ENCODE results near the gene KIT.
A peak's percentile ranks its signal among the peaks of the same experiment; 100 is the strongest.

KIT gene

GRCh38 chr4:54677853-54678650, 20.3 kb downstream of the KIT start:
- TF ChIP-seq FOXP2 (optimal IDR thresholded peaks at IDR 0.05; ENCODE audit: control extremely low read depth, extremely low read length, insufficient read depth) (peak; percentile 74), EZH2 (IDR thresholded peaks at IDR 0.05) (no peak), POLR2AphosphoS5 (IDR thresholded peaks at IDR 0.05; ENCODE audit: borderline replicate concordance, low read depth, low read length) (peak; percentile 76; the same call in 1 of the 2 replicates)
- Histone ChIP-seq H3K36me3 (ENCODE audit: insufficient read depth, low read length) (0 out of 2 replicates have a peak, but pooled peaks cover 5% of the 10 kb centered on the region), H3K27ac (peak overlapping the region; percentile 100), H3K4me3 (peak overlapping the region; percentile 74), H3K9me3 (ENCODE audit: low read depth, low read length) (peaks cover 4% of the 10 kb centered on the region; the same call in 1 of the 2 replicates), H3K9ac (ENCODE audit: insufficient read length) (peak overlapping the region; percentile 77)
- peak; percentile 98 for DNase-seq (ENCODE audit: low read depth, low spot score)

- H3K4me3 ChIP-seq, result peak overlapping the region; percentile 74
- no peak for TF ChIP-seq POLR2AphosphoS5 (IDR thresholded peaks at IDR 0.05; ENCODE audit: borderline replicate concordance, low read depth, low read length)
- no peak for TF ChIP-seq FOXP2 (optimal IDR thresholded peaks at IDR 0.05; ENCODE audit: control extremely low read depth, extremely low read length, insufficient read depth)
- TF ChIP-seq EZH2 (IDR thresholded peaks at IDR 0.05), result no peak
- no peak for DNase-seq (ENCODE audit: low read depth, low spot score)
These were observed 21.1 kb downstream of the KIT start for GRCh38 chr4:54678826-54679225.

GRCh38 chr4:54679813-54680212, 22.1 kb downstream of the KIT start:
- DNase-seq (ENCODE audit: low read depth, low spot score), result no peak
- Histone ChIP-seq H3K9me3 (ENCODE audit: low read depth, low read length) (no peaks in the 10 kb centered on the region), H3K27ac (peak overlapping the region; percentile 100), H3K36me3 (ENCODE audit: insufficient read depth, low read length) (no peaks in the 10 kb centered on the region), H3K4me3 (peak overlapping the region; percentile 74), H3K9ac (ENCODE audit: insufficient read length) (peak overlapping the region; percentile 77)
- TF ChIP-seq EZH2 (IDR thresholded peaks at IDR 0.05) (no peak), POLR2AphosphoS5 (IDR thresholded peaks at IDR 0.05; ENCODE audit: borderline replicate concordance, low read depth, low read length) (no peak), FOXP2 (optimal IDR thresholded peaks at IDR 0.05; ENCODE audit: control extremely low read depth, extremely low read length, insufficient read depth) (no peak)

More at GRCh38 chr4:54678826-54679225, 21.1 kb downstream of the KIT start:
- Histone ChIP-seq H3K36me3 (ENCODE audit: insufficient read depth, low read length) (no peaks in the 10 kb centered on the region), H3K9ac (ENCODE audit: insufficient read length) (peak overlapping the region; percentile 77), H3K9me3 (ENCODE audit: low read depth, low read length) (no peaks in the 10 kb centered on the region), H3K27ac (peak overlapping the region; percentile 100)

GRCh38 chr4:54683616-54684346, 26.0 kb downstream of the KIT start:
- 0 out of 2 replicates have a peak, but pooled peaks cover 6% of the 10 kb centered on the region for H3K36me3 ChIP-seq (ENCODE audit: insufficient read depth, low read length)
- no peaks in the 10 kb centered on the region for H3K9me3 ChIP-seq (ENCODE audit: low read depth, low read length)
- TF ChIP-seq EZH2 (IDR thresholded peaks at IDR 0.05) (no peak), FOXP2 (optimal IDR thresholded peaks at IDR 0.05; ENCODE audit: control extremely low read depth, extremely low read length, insufficient read depth) (no peak)
- no peak overlapping the region for H3K4me3 ChIP-seq
- H3K27ac ChIP-seq, result no peak overlapping the region
- no peak overlapping the region for H3K9ac ChIP-seq (ENCODE audit: insufficient read length)
- DNase-seq (ENCODE audit: low read depth, low spot score), result no peak

GRCh38 chr4:54685810-54686209, 28.1 kb downstream of the KIT start:
- H3K9me3 ChIP-seq (ENCODE audit: low read depth, low read length), result no peaks in the 10 kb centered on the region
- no peak overlapping the region for H3K9ac ChIP-seq (ENCODE audit: insufficient read length)
- H3K4me3 ChIP-seq, result no peak overlapping the region
- TF ChIP-seq EZH2 (IDR thresholded peaks at IDR 0.05) (no peak), FOXP2 (optimal IDR thresholded peaks at IDR 0.05; ENCODE audit: control extremely low read depth, extremely low read length, insufficient read depth) (no peak), POLR2AphosphoS5 (IDR thresholded peaks at IDR 0.05; ENCODE audit: borderline replicate concordance, low read depth, low read length) (no peak)
- H3K27ac ChIP-seq, result no peak overlapping the region
- DNase-seq (ENCODE audit: low read depth, low spot score), result no peak
- 0 out of 2 replicates have a peak, but pooled peaks cover 6% of the 10 kb centered on the region for H3K36me3 ChIP-seq (ENCODE audit: insufficient read depth, low read length)

GRCh38 chr4:54687887-54688841, 30.4 kb downstream of the KIT start:
- Histone ChIP-seq H3K36me3 (ENCODE audit: insufficient read depth, low read length) (0 out of 2 replicates have a peak, but pooled peaks cover 6% of the 10 kb centered on the region), H3K9me3 (ENCODE audit: low read depth, low read length) (no peaks in the 10 kb centered on the region), H3K4me3 (no peak overlapping the region), H3K9ac (ENCODE audit: insufficient read length) (no peak overlapping the region), H3K27ac (no peak overlapping the region)
- no peak for TF ChIP-seq POLR2AphosphoS5 (IDR thresholded peaks at IDR 0.05; ENCODE audit: borderline replicate concordance, low read depth, low read length)
- TF ChIP-seq FOXP2 (optimal IDR thresholded peaks at IDR 0.05; ENCODE audit: control extremely low read depth, extremely low read length, insufficient read depth), result no peak
- TF ChIP-seq EZH2 (IDR thresholded peaks at IDR 0.05), result no peak
- no peak for DNase-seq (ENCODE audit: low read depth, low spot score)

- TF ChIP-seq POLR2AphosphoS5 (IDR thresholded peaks at IDR 0.05; ENCODE audit: borderline replicate concordance, low read depth, low read length) (no peak), EZH2 (IDR thresholded peaks at IDR 0.05) (no peak), FOXP2 (optimal IDR thresholded peaks at IDR 0.05; ENCODE audit: control extremely low read depth, extremely low read length, insufficient read depth) (no peak)
- H3K9ac ChIP-seq (ENCODE audit: insufficient read length), result no peak overlapping the region
- no peak overlapping the region for H3K27ac ChIP-seq
- no peaks in the 10 kb centered on the region for H3K9me3 ChIP-seq (ENCODE audit: low read depth, low read length)
- H3K36me3 ChIP-seq (ENCODE audit: insufficient read depth, low read length), result peaks cover 42% of the 10 kb centered on the region
- no peak overlapping the region for H3K4me3 ChIP-seq
- no peak for DNase-seq (ENCODE audit: low read depth, low spot score)
These were observed 37.6 kb downstream of the KIT start for GRCh38 chr4:54695337-54695736.
